Liver (tissue), 9 donors: ENCODE measurements around the gene GAB2. TPM values are rescaled to one million over a fixed set of nuclear protein-coding genes. Genes with fewer than 3 reads are reported as not detected.

Experiments used
- DNase-seq: peaks from one replicate; pipeline ENCODE4 v3.0.0-alpha.2; 2017; ENCODE audit warnings: low spot score
- H3K27ac ChIP-seq, 2 donors: one replicate each; pipeline ENCODE4 v1.7.0; 2013; ENCODE audit warnings: inconsistent platforms in 2 of 2, low read length in 2 of 2, control low read depth in 1 of 2, low read depth in 1 of 2, mild to moderate bottlenecking in 1 of 2
- H3K27me3 ChIP-seq, 4 donors: one replicate each; pipeline versions ENCODE4 v1.6.1 to v1.7.0; 2013; ENCODE audit warnings: low read length in 3 of 4, inconsistent platforms in 1 of 4, mild to moderate bottlenecking in 1 of 4, moderate library complexity in 1 of 4; ENCODE audit not compliant: control insufficient read depth in 4 of 4, insufficient read depth in 4 of 4
- H3K36me3 ChIP-seq, 4 donors: one replicate each; pipeline versions ENCODE4 v1.6.1 to v1.7.0; 2013; ENCODE audit warnings: low read length in 3 of 4, mild to moderate bottlenecking in 3 of 4, low read depth in 1 of 4, moderate library complexity in 1 of 4; ENCODE audit not compliant: control insufficient read depth in 4 of 4, insufficient read depth in 3 of 4
- H3K4me1 ChIP-seq, 4 donors: one replicate each; pipeline versions ENCODE4 v1.6.1 to v1.7.0; 2013; ENCODE audit warnings: low read length in 3 of 4, mild to moderate bottlenecking in 3 of 4, moderate library complexity in 1 of 4; ENCODE audit not compliant: control insufficient read depth in 4 of 4, insufficient read depth in 4 of 4
- H3K4me3 ChIP-seq, 3 donors: one replicate each; pipeline versions ENCODE4 v1.6.1 to v1.7.0; 2013; ENCODE audit warnings: low read length in 3 of 3, control low read depth in 1 of 3, low read depth in 1 of 3, mild to moderate bottlenecking in 1 of 3
- H3K9ac ChIP-seq, 2 donors: one replicate each; pipeline ENCODE4 v1.7.0; 2013; ENCODE audit warnings: low read length in 2 of 2, mild to moderate bottlenecking in 2 of 2, moderate library complexity in 2 of 2, control low read depth in 1 of 2, low read depth in 1 of 2
- H3K9me3 ChIP-seq, 4 donors: one replicate each; pipeline versions ENCODE4 v1.6.1 to v1.7.0; 2013; ENCODE audit warnings: low read length in 3 of 4; ENCODE audit not compliant: control insufficient read depth in 4 of 4
- FOXA1 ChIP-seq: IDR thresholded peaks from 2 replicates; pipeline ENCODE4 v1.6.1; 2016; ENCODE audit warnings: antibody characterized with exemption
- FOXA2 ChIP-seq: IDR thresholded peaks from 2 replicates; pipeline ENCODE4 v1.6.1; 2016; ENCODE audit warnings: antibody characterized with exemption
- GABPA ChIP-seq, 2 donors: IDR thresholded peaks in 1 of 2; conservative IDR thresholded peaks in 1 of 2; 2 replicates each; pipeline ENCODE4 v1.6.1; 2016; ENCODE audit warnings: antibody characterized with exemption in 2 of 2, mild to moderate bottlenecking in 1 of 2, moderate library complexity in 1 of 2
- HNF4A ChIP-seq, 2 donors: conservative IDR thresholded peaks; 2 replicates each; pipeline ENCODE4 v1.6.1; 2016; ENCODE audit warnings: antibody characterized with exemption in 2 of 2, mild to moderate bottlenecking in 2 of 2
- NR2F2 ChIP-seq: IDR thresholded peaks from 2 replicates; pipeline ENCODE4 v1.6.1; 2016; ENCODE audit warnings: antibody characterized with exemption
- RAD21 ChIP-seq, 2 donors: IDR thresholded peaks; 2 replicates each; pipeline ENCODE4 v1.6.1; 2016; ENCODE audit warnings: antibody characterized with exemption in 2 of 2, mild to moderate bottlenecking in 2 of 2
- SP1 ChIP-seq: IDR thresholded peaks from 2 replicates; pipeline ENCODE4 v1.6.1; 2018; ENCODE audit warnings: antibody characterized with exemption, mild to moderate bottlenecking
- TAF1 ChIP-seq: conservative IDR thresholded peaks from 2 replicates; pipeline ENCODE4 v1.6.1; 2016; ENCODE audit warnings: antibody characterized with exemption, mild to moderate bottlenecking
- WGBS: extraction: QIAGEN DNeasy Blood & Tissue Kit; methylation state at CpG from one replicate; pipeline ENCODE4 v1.1.7; 2013; 5-methylcytosine and 5-hydroxymethylcytosine counted together
- polyA plus RNA-seq, 2 donors: library from polyadenylated mRNA; stranded (reverse) in 1 of 2; unstranded in 1 of 2; fragments of 200-250 nt in 1 of 2; fragments of >200 nt in 1 of 2; fragmentation: Nextera tagmentation in 1 of 2; extraction: Ambion mirVana in 1 of 2; gene quantifications; one replicate each; pipeline versions ENCODE4 v1.2.1 to v1.2.3, GENCODE V29; 2013 to 2015
- total RNA-seq, 2 donors: library from RNA; depleted of rRNA; stranded (reverse); fragments of >200 nt; gene quantifications; one replicate each; pipeline ENCODE4 v1.2.3, GENCODE V29; 2014
- TF ChIP-seq, protein P1 (sequence below): IDR thresholded peaks from 2 replicates; pipeline ENCODE4 v1.6.1; 2016; ENCODE audit warnings: antibody characterized with exemption
- TF ChIP-seq, protein P2 (sequence below): IDR thresholded peaks from 2 replicates; pipeline ENCODE4 v1.6.1; 2016; ENCODE audit warnings: antibody characterized with exemption, mild to moderate bottlenecking
- TF ChIP-seq, protein P3 (sequence below): IDR thresholded peaks from 2 replicates; pipeline ENCODE4 v1.6.1; 2016; ENCODE audit warnings: antibody characterized with exemption
- TF ChIP-seq, protein P4 (sequence below): fragments of 150-350 bp; IDR thresholded peaks from 2 replicates; pipeline ENCODE4 v1.5.1; 2017; ENCODE audit warnings: improper control_type of control experiment, low read depth, low read length; ENCODE audit not compliant: missing input control
- donor health status: healthy.
- donor health status: healthy.
- donor health status: healthy.
- donor health status: healthy.
- donor health status: healthy.

Gene GAB2
- total and polyA plus RNA-seq, 4 donors = 1.3 to 3.6 (median 2.5) TPM

DNA sequence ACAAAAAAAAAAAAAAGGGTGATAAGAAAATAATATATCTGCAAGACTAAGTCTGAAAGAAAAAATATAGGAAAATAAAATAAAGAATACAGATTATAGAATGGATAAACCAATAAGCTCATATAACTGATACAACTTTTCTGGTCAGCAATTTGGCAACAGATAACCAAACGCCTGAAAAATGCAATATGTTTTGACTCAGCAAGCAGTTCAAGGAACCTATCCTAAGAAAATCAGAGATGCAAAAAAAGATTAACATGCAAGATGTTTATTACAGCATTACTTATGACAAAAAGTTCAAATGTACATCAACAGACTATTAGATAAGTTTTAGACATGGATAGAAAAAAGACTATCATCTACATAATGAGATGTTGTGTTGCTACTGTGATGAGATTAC is 27.1 kb upstream of the GAB2 start:
- TF ChIP-seq, protein P1, sequence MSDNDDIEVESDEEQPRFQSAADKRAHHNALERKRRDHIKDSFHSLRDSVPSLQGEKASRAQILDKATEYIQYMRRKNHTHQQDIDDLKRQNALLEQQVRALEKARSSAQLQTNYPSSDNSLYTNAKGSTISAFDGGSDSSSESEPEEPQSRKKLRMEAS = no peak
- TF ChIP-seq FOXA1 = no peak
- TF ChIP-seq NR2F2 = no peak
- TF ChIP-seq TAF1 = no peak
- TF ChIP-seq, protein P2, sequence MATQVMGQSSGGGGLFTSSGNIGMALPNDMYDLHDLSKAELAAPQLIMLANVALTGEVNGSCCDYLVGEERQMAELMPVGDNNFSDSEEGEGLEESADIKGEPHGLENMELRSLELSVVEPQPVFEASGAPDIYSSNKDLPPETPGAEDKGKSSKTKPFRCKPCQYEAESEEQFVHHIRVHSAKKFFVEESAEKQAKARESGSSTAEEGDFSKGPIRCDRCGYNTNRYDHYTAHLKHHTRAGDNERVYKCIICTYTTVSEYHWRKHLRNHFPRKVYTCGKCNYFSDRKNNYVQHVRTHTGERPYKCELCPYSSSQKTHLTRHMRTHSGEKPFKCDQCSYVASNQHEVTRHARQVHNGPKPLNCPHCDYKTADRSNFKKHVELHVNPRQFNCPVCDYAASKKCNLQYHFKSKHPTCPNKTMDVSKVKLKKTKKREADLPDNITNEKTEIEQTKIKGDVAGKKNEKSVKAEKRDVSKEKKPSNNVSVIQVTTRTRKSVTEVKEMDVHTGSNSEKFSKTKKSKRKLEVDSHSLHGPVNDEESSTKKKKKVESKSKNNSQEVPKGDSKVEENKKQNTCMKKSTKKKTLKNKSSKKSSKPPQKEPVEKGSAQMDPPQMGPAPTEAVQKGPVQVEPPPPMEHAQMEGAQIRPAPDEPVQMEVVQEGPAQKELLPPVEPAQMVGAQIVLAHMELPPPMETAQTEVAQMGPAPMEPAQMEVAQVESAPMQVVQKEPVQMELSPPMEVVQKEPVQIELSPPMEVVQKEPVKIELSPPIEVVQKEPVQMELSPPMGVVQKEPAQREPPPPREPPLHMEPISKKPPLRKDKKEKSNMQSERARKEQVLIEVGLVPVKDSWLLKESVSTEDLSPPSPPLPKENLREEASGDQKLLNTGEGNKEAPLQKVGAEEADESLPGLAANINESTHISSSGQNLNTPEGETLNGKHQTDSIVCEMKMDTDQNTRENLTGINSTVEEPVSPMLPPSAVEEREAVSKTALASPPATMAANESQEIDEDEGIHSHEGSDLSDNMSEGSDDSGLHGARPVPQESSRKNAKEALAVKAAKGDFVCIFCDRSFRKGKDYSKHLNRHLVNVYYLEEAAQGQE = no peak
- no peak for TF ChIP-seq HNF4A (conservative IDR thresholded peaks at IDR 0.05)
- no peaks in the 10 kb centered on the region for H3K9me3 ChIP-seq
- no peaks in the 10 kb centered on the region for H3K4me1 ChIP-seq
- H3K36me3 ChIP-seq = peaks cover 2 to 3% (median 3%) of the 10 kb centered on the region in 4 donors
- H3K27ac ChIP-seq = no peak overlapping the region
- no peak for DNase-seq
- H3K27me3 ChIP-seq = no peaks in the 10 kb centered on the region
- WGBS = 86% methylated on average over 1 of the region's 1 CpG
- H3K4me3 ChIP-seq = no peak overlapping the region
- H3K9ac ChIP-seq = no peak overlapping the region

DNA sequence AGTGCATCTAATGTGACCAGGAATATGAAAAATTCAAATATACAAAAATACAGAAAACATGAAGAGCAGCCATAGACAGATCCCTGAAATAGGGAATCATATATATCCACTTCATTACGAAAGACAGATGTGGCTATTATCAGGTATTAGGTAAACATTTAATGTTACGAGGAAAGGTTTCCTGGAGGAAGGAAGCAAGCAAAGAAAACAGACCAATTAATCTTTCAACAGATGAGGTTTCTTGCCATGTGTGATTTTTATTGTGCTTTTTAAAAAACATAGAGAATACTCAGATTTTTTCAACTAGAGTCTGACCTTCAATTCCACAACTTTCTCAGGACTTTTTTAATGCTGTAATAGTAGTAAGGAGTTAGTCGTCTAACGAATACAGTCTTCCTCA is 24.3 kb upstream of the GAB2 start:
- H3K4me3 ChIP-seq = no peak overlapping the region
- no peaks in the 10 kb centered on the region for H3K4me1 ChIP-seq
- H3K36me3 ChIP-seq = peaks cover 2 to 4% (median 3%) of the 10 kb centered on the region in 4 donors
- H3K9ac ChIP-seq = no peak overlapping the region
- H3K9me3 ChIP-seq = no peaks in the 10 kb centered on the region
- no peak overlapping the region for H3K27ac ChIP-seq
- H3K27me3 ChIP-seq = no peaks in the 10 kb centered on the region
- no peak for TF ChIP-seq RAD21 (IDR thresholded peaks at IDR 0.05)
- TF ChIP-seq, protein P1 = no peak
- TF ChIP-seq HNF4A (conservative IDR thresholded peaks at IDR 0.05) = no peak
- TF ChIP-seq, protein P3, sequence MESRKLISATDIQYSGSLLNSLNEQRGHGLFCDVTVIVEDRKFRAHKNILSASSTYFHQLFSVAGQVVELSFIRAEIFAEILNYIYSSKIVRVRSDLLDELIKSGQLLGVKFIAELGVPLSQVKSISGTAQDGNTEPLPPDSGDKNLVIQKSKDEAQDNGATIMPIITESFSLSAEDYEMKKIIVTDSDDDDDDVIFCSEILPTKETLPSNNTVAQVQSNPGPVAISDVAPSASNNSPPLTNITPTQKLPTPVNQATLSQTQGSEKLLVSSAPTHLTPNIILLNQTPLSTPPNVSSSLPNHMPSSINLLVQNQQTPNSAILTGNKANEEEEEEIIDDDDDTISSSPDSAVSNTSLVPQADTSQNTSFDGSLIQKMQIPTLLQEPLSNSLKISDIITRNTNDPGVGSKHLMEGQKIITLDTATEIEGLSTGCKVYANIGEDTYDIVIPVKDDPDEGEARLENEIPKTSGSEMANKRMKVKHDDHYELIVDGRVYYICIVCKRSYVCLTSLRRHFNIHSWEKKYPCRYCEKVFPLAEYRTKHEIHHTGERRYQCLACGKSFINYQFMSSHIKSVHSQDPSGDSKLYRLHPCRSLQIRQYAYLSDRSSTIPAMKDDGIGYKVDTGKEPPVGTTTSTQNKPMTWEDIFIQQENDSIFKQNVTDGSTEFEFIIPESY = no peak
- 84% methylated on average over 4 of the region's 4 CpGs for whole genome bisulfite sequencing
- no peak for DNase-seq

DNA sequence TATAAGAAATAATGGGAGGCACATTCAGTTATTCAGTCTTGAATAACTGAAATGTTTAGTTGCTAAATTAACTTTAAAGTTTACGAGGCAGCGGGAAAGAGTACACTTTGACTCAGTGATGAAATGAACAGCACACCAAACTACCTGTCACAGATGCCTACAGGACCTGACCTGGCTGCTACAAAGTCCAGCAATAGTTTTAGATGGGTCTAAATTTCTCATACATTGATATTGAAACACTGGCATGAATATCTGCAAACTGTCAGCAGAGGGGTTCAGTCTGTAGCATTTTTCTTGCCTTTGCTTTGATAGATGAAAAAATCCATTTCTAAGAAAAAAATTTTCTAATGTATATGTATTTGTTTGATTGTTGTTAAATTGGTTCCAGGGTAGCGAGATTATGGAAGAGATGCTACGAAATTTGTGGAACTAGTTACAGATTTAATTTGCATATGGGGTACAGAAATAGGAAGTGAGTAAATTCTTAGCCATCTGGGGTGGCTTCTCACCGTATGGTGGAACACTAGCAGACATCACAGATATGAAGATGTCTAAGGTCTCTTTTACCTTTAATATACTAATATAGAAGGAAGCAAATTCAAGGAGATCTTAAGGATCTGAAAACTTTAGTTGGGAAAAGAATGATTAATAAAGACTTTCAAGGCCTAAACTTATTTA is 20.8 kb upstream of the GAB2 start:
- H3K27me3 ChIP-seq = no peaks in the 10 kb centered on the region
- no peak for DNase-seq
- 71% methylated on average over 5 of the region's 5 CpGs for WGBS
- H3K4me3 ChIP-seq = no peak overlapping the region
- TF ChIP-seq, protein P1 = no peak
- TF ChIP-seq GABPA (IDR thresholded peaks at IDR 0.05 in 1 of 2, conservative IDR thresholded peaks at IDR 0.05 in 1 of 2) (no peak), FOXA1 (no peak), SP1 (no peak), FOXA2 (no peak)
- TF ChIP-seq, protein P4, sequence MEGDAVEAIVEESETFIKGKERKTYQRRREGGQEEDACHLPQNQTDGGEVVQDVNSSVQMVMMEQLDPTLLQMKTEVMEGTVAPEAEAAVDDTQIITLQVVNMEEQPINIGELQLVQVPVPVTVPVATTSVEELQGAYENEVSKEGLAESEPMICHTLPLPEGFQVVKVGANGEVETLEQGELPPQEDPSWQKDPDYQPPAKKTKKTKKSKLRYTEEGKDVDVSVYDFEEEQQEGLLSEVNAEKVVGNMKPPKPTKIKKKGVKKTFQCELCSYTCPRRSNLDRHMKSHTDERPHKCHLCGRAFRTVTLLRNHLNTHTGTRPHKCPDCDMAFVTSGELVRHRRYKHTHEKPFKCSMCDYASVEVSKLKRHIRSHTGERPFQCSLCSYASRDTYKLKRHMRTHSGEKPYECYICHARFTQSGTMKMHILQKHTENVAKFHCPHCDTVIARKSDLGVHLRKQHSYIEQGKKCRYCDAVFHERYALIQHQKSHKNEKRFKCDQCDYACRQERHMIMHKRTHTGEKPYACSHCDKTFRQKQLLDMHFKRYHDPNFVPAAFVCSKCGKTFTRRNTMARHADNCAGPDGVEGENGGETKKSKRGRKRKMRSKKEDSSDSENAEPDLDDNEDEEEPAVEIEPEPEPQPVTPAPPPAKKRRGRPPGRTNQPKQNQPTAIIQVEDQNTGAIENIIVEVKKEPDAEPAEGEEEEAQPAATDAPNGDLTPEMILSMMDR = no peak
- no peaks in the 10 kb centered on the region for H3K4me1 ChIP-seq
- no peaks in the 10 kb centered on the region for H3K9me3 ChIP-seq
- peaks cover 2 to 3% (median 3%) of the 10 kb centered on the region in 4 donors for H3K36me3 ChIP-seq
- no peak overlapping the region for H3K27ac ChIP-seq
- no peak overlapping the region for H3K9ac ChIP-seq
